Measurements from ENCODE around the gene ZNF773. TPM values are rescaled to one million over a fixed set of nuclear protein-coding genes. Genes with fewer than 3 reads are reported as not detected.

The ZNF773 gene
- total and polyA plus RNA-seq, 10 of the 15 experiments (the other 5 are each of a cell fraction or from before 2014, with no cell fraction given), result 0.21 to 9.1 (median 6.7) TPM

GRCh38 chr19:57506163-57506562, 6.4 kb downstream of the ZNF773 start:
- DNase-seq (ENCODE audit: low read depth, low spot score) (no peak), FAIRE-seq (no peak), ATAC-seq (no peak)
- no peak for TF ChIP-seq IKZF1 (conservative IDR thresholded peaks at IDR 0.05)
- no peak for TF ChIP-seq ZSCAN29 (IDR thresholded peaks at IDR 0.05)
- TF ChIP-seq NRF1 (conservative IDR thresholded peaks at IDR 0.05; ENCODE audit: low read depth, low read length), result no peak
- no peak for TF ChIP-seq GABPA (IDR thresholded peaks at IDR 0.05; ENCODE audit: low read depth)
- TF ChIP-seq TAF1 (IDR thresholded peaks at IDR 0.05; ENCODE audit: borderline replicate concordance, low read depth, low read length), result no peak
- TF ChIP-seq, protein P1, sequence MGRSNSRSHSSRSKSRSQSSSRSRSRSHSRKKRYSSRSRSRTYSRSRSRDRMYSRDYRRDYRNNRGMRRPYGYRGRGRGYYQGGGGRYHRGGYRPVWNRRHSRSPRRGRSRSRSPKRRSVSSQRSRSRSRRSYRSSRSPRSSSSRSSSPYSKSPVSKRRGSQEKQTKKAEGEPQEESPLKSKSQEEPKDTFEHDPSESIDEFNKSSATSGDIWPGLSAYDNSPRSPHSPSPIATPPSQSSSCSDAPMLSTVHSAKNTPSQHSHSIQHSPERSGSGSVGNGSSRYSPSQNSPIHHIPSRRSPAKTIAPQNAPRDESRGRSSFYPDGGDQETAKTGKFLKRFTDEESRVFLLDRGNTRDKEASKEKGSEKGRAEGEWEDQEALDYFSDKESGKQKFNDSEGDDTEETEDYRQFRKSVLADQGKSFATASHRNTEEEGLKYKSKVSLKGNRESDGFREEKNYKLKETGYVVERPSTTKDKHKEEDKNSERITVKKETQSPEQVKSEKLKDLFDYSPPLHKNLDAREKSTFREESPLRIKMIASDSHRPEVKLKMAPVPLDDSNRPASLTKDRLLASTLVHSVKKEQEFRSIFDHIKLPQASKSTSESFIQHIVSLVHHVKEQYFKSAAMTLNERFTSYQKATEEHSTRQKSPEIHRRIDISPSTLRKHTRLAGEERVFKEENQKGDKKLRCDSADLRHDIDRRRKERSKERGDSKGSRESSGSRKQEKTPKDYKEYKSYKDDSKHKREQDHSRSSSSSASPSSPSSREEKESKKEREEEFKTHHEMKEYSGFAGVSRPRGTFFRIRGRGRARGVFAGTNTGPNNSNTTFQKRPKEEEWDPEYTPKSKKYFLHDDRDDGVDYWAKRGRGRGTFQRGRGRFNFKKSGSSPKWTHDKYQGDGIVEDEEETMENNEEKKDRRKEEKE (IDR thresholded peaks at IDR 0.05), result no peak
- TF ChIP-seq JUNB (IDR thresholded peaks at IDR 0.05), result no peak
- TF ChIP-seq MXI1 (IDR thresholded peaks at IDR 0.05; ENCODE audit: low read depth, low read length), result no peak
- no peak for TF ChIP-seq MTA2 (IDR thresholded peaks at IDR 0.05; ENCODE audit: low read depth)
- no peak for TF ChIP-seq SIN3A (IDR thresholded peaks at IDR 0.05; ENCODE audit: low read depth, low read length)
- no peak for TF ChIP-seq PML (IDR thresholded peaks at IDR 0.05; ENCODE audit: low read length)
- no peak for TF ChIP-seq JUND (IDR thresholded peaks at IDR 0.05; ENCODE audit: low read depth, low read length)
- TF ChIP-seq HDAC6 (IDR thresholded peaks at IDR 0.05; ENCODE audit: unreplicated experiment), result no peak
- TF ChIP-seq CREB1 (IDR thresholded peaks at IDR 0.05; ENCODE audit: low read depth), result no peak
- TF ChIP-seq POLR2AphosphoS5 (IDR thresholded peaks at IDR 0.05; ENCODE audit: low read length), result no peak
- ChIA-PET CTCF (no interaction called here), RAD21 (ENCODE audit: unreplicated experiment) (no interaction called here), SMC1A (ENCODE audit: uncharacterized antibody, unreplicated experiment) (no interaction called here), POLR2A (no interaction called here)
- Histone ChIP-seq H3K27me3 (replicated peaks in 1 of 2; ENCODE audit: control insufficient read depth in 2 of 2, insufficient read depth in 2 of 2, low read length in 1 of 2) (no peaks in the 10 kb centered on the region), H3K4me3 (no peak overlapping the region), H3K9ac (ENCODE audit: control insufficient read depth, insufficient read depth, low read length) (no peak overlapping the region), H3K4me2 (ENCODE audit: control insufficient read depth, insufficient read depth) (no peak overlapping the region), H3K36me3 (ENCODE audit: control insufficient read depth in 2 of 2, insufficient read depth in 2 of 2, low read length in 1 of 2) (peaks cover 3 to 16% of the 10 kb centered on the region in 2 experiments; a peak in 3 of 4 replicates), H2AFZ (ENCODE audit: control insufficient read depth, low read depth, low read length) (no peak overlapping the region), H4K20me1 (ENCODE audit: control insufficient read depth, insufficient read depth) (no peaks in the 10 kb centered on the region), H3K27ac (ENCODE audit: control insufficient read depth, insufficient read depth) (no peak overlapping the region), H3K9me3 (replicated peaks; ENCODE audit: control insufficient read depth, insufficient read depth, low read length) (peaks cover 21% of the 10 kb centered on the region; the same call in 2 of the 3 replicates), H3K79me2 (ENCODE audit: control insufficient read depth, insufficient read depth, low read length) (no peaks in the 10 kb centered on the region; the same call in 1 of the 2 replicates), H3K4me1 (ENCODE audit: control insufficient read depth, insufficient read depth, low read length) (no peaks in the 10 kb centered on the region)
- in situ Hi-C loops (cut with MboI) (no loop called here), intact Hi-C loops (cut with micrococcal nuclease; ENCODE audit: unreplicated experiment) (no loop called here)
- BruUV-seq (replicated peaks), result no TSS peak
- 67% methylated on average over 4 of the region's 4 CpGs for WGBS (ENCODE audit: insufficient coverage, insufficient replicate concordance, low lambda C conversion rate, missing lambda C conversion rate)
